HG03571 (cell line): ENCODE data around the gene CLASP1.
"Not testable (repeated sequence)": the region's sequence is repeated elsewhere in the genome, so short reads cannot be mapped to it uniquely, and the experiment has no call there.

Source experiments
- ATAC-seq: cut with Tn5 transposase; IDR thresholded peaks from one replicate; pipeline ENCODE4 v1.9.1; 2021; ENCODE audit not compliant: unreplicated experiment

The CLASP1 gene

GRCh38 chr2:121662656-121663055 lies 13.4 kb upstream of the CLASP1 start:
- ATAC-seq, result no peak

DNA sequence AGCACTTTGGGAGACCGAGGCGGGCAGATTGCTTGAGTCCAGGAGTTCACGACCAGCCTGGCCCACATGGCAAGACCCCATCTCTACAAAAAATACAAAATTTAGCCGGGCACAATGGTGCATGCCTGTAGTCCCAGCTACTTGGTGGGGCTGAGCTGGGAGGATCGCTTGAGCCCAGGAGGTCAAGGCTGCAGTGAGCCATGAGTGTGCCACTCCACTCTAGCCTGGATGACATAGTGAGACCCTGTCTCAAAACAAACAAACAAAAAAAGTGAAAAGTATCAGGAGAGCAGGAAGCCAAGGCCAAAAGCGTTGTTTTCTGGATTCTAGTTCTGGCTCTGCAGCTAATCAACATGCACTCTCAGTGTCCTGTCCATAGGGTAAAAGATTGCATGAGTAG lies 10.7 kb upstream of the CLASP1 start:
- no peak for ATAC-seq

- not testable (repeated sequence) for ATAC-seq
Measured at GRCh38 chr2:121658393-121658792, 9.1 kb upstream of the CLASP1 start.

DNA sequence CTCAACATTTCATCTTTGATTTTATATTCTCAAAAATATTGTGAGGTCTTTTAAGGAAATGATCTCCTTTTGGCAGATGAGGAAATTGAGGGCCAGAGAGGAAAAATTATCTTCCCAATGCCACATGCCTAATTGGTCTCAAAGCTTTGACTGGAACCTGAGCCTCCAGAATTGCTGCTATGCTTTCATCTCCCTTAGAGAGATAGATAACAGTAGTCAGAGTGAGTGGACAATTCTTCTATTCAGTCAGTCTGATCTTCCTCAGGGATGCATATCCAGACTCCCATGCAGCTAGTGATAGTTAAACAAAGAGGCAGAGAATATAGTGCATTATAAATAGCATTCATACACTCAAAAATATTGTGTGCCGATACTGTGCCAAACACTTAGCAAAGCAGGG lies 3.8 kb upstream of the CLASP1 start:
- ATAC-seq, result no peak

DNA sequence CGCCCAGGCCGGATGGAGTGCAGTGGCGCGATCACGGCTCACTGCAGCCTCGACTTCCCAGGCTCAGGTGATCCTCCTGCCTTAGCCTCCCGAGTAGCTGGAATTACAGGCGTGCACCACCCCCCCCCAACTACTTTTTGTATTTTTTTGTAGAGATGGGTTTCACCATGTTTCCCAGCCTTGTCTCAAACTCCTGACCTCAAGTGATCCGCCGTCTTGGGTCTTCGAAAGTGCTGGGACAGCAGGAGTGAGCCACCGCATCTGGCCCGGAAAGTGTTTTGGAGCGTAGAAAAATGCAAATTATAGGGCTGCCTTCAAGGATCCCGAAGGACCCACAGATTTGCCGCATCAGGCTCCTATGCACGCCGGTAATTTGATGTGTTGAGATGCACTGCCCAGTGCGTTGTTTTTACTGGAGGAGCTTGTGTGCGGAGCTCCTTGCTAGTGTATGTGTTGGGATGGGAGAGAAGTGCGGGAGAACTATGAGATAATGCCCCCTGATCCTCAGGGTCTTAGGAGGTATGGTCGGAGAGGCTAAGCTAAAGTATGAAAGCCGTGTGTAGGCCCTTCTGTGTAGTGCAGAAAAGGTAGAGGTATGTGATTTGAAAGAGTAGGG lies 1.2 kb upstream of the CLASP1 start:
- ATAC-seq, result peak; percentile 1

- peak; percentile 91 for ATAC-seq
Measured at GRCh38 chr2:121649596-121650314, 493 bp upstream of the CLASP1 start.

DNA sequence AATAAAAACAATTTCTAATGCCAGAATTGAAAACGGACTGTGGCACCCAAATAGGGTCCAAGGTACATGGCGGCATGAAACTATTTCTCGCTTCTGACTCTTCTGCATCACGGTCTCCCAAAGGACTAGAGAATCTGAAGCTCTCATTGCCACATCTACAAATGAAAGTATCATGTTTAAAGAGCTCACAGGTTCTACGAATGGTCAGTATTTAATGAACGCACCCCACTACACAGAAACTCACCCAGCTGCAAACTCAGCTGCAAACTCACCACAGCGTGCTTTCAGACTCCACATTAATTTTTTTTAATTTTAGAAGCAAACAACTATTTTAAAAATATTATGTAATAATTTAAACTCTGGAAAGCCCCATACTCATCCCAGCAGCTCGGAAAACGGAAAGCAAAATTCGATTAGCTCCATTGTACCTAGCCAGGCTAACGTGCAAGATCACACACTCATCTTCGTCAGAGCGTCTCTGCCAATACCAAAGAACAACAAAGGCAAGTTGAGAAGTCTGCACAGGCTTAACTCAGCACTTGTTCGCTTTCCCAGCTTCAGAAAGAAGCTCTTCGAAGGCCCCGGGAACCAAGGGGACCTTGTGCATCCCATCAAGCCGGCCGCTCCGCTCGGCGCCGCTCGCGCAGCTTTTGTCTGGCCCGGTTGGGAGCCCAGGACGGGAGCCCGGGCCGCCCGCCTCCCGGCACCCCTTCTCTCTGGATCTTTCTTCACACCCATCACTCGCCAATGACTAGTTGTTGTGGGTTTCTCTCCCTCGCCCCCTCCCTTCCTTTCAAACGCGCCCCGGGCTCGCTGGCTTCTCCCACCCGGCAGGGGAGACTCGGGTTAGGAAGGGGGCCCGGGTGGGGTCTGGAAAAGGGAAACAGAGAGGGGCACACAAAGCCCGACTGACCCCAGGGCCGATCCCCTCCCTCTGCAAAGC lies 785 bp downstream of the CLASP1 start:
- no peak for ATAC-seq

DNA sequence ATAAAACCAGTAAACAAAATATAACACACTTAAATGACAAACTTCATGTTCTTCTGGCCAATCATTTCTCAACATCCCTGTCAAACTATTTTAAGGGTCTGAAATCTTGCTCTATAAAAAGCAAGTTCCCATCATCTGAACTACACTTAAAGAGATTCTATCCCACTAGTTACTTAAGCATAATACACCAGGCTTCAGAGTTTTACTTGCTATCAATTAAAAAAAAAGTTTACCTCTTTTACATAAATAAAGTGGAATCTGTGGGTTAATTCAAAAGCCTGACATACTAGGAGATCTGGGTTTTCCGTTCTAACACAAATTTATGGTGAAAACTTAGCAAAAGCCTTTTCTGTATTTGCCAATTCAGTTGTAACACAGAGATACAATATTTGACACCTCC lies 1.9 kb downstream of the CLASP1 start:
- no peak for ATAC-seq

DNA sequence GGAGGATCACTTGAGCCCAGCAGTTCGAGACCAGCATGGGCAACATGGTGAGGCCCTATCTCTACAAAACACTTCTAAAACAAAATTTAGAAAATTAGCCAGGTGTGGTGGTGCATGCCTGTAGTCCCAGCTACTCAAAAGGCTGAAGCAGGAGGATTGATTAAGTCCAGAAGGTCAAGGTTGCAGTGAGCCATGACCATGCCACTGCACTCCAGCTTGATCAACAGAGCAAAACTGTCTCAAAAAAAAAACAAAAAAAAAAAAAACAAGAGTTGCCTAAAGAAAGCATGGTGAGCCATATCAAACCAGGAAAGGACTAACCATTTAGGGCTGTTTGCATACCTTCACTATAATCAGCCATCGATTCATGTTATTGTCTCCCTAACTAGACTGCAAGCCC lies 4.5 kb downstream of the CLASP1 start:
- no peak for ATAC-seq

- ATAC-seq, result no peak
Measured at GRCh38 chr2:121643877-121644276, 5.4 kb downstream of the CLASP1 start.

DNA sequence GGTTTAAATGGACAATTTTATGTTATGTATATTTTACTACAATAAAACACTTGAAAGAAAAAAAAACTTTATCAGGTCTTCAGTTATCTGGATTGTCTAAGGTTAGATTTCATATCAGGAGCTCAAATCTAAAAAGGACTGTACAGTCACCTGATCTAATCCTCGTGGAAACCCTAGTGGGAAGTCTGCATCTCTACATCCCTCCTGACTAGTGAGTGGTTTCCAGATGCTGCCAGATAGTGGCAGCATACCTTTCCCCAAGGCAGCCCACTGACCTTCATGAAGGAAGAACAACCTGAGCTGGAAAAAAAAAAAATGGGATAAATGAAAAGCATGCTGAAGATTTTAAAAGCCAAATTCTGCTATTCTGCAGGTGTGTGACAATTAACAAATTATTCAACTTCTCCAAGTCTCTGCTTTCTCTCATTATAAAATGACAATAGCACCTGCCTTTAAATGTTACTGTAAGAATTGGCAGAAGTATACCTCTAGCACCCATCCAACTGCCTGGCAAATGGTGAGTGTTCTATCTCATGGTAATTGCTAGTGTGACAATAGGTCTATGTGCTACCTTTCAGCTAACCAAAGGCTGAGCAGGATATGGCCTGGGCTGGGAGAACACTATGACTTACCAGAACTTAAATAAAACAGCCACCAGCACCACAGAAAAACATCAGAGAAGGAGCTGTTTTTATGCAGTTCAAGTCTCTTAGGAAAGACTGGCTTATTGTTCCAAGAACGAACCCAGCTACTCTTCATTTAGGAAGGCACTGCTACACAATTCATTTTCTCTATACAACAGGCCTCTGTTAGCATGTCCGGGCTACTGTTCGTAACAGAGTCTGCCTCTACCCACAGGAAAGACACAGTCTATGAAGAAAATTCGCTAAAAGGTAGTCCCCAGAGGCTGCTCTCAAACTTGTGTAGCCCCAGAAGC lies 8.6 kb downstream of the CLASP1 start:
- no peak for ATAC-seq

- not testable (repeated sequence) for ATAC-seq
Measured at GRCh38 chr2:121639846-121640245, 9.4 kb downstream of the CLASP1 start.

DNA sequence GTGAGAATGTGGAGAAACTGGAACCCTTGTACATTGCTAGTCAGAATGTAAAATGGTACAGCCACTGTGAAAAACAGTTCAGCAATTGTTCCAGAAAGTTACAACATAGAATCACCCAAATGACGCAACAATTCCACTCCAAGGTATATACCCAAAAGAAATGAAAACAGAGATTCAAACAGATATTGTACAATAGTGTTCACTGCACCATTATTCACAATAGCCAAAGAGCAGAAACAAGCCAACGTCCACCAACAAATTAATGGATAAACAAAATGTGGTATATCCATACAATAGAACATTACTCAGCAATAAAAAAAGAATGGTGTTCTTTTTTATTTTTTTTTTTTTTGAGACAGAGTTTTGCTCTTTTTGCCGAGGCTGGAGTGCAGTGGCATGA lies 10.9 kb downstream of the CLASP1 start:
- ATAC-seq, result no peak

- no peak for ATAC-seq
Measured at GRCh38 chr2:121635371-121635770, 13.9 kb downstream of the CLASP1 start.

- ATAC-seq, result no peak
Measured at GRCh38 chr2:121634354-121635307, 14.6 kb downstream of the CLASP1 start.

DNA sequence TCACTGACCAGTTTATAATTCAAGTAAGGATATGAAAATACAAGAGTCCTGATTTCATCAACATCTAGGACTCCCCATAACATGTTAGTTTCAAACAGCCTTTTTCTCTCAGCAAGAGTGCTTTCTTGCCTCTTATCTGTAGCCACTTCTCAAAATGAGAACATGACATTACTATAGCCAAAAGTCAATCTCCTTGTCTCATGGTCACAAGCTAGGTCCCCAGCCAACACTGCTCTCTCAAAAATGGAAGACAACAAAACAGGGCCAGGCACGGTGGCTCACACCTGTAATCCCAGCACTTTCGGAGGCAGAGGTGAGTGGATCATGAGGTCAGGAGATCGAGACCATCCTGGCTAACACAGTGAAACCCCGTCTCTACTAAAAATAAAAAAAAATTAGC lies 15.8 kb downstream of the CLASP1 start:
- ATAC-seq, result no peak

DNA sequence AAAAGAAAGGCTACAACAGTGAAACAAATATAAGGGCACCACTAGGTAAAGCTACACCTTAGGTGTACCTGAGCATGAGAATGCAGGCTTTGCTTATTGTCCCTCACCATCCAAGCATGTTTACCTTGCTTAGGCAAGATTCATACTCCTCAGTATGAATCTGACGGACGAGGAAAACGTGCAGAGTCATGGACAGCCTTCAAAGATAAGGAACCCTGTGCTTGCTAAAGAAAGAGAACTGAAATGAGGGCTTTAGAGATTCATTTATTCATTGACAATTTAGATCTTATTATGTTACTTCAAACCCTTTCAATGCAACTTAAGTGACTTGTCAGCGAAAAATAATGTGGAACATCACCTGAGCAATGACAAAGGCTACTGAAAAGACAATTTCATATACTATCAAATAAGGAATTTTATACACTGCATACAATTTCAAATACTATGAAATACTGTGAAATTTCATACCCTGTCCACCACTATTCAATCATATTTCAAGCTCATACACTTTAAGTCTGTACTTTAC lies 21.7 kb downstream of the CLASP1 start:
- no peak for ATAC-seq

DNA sequence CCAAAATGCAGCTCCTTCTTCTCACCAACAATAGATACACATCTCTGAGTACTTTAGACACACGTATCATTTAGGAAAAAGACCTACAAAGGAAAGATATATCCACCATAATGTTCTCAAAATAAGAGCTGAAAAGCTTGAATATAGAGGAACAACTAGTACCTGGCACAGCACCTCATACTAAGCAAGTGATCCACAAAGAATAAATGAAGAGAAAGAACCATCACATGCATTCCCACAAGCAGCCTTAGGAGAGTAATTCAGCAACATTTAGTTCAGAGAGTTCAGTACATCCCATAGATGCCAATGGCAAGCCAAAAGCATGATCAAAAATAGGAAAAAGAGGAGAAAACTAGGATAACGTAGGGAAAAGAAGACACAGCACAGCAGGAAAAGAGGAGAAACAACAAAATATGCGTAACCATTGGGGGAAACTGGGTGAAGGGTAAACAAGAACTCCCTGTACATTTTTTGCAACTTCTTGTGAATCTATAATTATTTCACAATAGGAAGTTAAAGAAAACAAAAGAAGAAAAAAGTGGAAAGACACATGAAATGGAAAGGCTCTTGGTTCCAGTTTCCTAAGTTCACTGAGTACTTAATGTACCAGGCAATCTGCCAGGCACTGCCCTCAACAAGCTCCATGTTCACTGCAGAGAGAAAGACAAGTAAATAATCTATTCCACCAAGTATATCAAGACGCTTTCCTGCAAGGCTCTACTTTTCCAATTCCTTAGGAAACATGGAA lies 22.3 kb downstream of the CLASP1 start:
- no peak for ATAC-seq

DNA sequence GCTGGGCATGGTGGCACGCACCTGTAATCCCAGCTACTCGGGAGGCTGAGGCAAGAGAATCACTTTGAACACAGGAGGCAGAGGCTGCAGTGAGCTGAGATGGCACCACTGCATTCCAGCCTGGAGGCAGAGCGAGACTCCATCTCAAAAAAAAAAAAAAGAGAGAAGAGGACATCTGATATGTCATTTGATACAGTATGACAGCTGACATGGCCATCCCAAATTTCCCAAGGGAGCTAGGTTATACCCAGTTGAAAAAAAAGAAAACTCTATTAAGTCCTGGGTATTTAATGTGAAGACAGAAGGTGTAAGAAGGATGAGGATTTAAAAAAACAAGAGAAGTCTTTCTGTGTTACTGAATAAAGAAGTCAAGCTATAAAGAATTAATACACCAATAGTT lies 23.3 kb downstream of the CLASP1 start:
- no peak for ATAC-seq
